ENCODE data around the gene CTTN.

CTTN gene

DNA sequence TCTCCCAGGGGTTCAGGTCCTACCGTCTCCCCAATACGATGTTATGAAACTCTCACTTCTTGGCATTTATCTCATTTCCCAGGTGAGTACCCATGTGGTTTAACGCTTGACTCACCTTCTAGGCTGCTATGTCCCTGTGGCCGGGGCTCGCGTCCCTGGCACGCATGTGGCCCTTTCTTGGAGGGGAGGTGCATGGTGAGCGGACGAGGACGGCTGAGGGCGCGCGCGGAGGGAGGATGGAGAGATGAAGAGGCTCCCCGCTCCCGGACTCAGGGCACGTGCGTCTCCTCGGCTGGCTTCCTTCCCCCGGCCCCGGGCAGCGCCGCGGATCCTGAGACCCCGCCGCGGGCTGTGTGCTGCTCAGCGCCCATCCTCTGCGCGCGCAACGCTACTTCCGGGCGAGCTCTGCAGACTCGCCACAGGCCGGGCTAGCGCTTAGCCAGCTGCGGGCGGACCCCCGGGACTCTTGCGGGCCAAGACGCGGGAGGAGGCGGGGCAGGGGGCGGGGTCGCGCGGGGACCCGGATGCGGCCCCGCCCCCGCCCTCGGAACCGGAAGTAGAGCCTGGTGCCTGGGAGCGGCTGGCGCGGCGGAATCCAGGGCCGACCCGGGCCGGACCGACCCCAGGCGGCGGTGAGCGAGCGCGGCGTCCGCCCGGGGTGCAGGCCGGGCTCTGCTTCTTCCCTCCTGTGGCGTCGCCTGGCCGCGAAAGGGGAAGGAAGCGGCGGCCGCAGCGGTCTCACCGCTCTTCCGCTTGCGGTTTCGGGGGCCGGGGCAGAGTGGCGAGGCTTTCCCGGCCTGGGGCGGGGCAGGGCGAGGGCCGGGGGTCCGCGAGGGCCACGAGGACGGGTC lies at the start of gene CTTN:
Gene CTTN, plus strand, starts transcription at position 547 of the 851 bp plus-strand sequence. CDS start 8,769 bp downstream, outside the sequence.
- peak; percentile 55 to 71 (median 60) for DNase-seq (ENCODE audit: low read depth in 3 of 3)

DNA sequence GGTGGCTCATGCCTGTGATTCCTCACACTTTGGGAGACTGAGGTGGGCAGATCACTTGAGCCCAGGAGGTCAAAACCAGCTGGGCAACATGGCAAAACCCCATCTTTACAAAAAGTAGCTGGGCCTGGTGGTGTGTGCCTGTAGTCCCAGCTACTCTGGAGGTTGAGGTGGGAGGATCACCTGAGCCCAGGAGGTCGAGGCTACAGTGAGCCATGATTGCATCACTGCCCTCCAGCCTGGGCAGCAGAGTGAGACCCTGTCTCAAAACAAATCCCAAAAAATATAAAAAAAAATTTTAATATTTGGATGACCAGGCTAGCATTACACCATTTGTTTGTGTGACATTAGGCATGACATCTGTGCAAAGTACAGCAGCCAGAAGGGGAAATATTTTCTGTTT lies 49.7 kb upstream of the CTTN start:
- DNase-seq (ENCODE audit: low read depth in 3 of 3) = no peak

DNA sequence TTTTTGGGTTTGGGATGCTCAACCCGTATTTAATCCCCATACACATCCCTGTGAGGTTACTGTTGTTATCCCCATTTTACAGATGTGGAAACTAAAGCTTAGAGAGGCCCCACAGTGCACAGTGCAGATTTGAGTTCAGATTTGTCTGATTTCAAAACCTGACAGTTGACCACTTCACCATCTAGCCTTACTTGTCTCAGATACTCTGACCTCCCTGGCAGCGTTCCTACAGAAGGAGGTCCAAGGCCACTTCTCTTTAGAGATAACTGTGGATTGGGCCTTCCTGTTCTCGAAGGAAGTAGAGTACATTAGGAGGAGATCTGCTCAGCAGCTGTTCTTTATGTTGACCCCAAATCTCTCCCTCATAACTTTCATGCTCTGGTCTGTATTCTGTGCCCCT lies 46.7 kb upstream of the CTTN start:
- no peak for DNase-seq (ENCODE audit: low read depth in 3 of 3)

DNA sequence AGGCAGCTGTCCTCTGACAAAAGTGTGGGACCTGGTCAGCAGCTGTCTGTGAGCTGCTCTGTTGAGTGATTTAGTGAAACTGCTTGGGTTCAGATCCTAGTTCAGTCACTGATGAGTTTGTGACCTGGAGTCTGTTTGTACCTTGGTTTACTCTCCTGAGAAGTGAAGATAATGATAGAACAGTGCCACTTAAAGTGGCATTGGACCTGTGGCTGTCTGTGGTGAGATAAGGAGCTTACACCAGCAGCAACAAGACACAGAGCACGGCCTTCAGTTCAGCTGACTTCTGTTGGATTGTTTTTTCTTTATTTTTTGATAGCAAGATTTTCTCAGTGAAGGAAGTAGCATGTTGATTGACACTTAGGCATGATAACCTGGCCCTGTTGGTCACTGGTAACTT lies 46.2 kb upstream of the CTTN start:
- DNase-seq (ENCODE audit: low read depth in 3 of 3) = no peak

DNA sequence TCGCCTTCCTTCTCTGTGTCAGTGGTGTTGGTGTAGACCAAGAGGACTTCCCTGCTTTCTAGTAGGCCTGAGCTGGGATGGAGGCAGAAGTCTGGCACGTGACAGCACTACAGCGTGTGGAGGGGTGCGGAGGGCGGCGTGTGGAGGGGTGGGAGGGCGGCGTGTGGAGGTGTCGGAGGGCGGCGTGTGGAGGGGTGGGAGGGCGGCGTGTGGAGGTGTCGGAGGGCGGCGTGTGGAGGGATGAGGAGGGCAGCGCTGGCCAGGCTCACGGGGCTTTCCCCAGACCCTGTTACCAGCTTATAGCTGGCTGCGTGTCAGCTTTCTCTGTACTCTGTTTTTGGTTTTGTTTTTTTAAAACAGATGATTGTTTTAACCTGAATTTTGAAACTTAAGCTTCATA lies 45.7 kb upstream of the CTTN start:
- no peak for DNase-seq (ENCODE audit: low read depth in 3 of 3)

DNA sequence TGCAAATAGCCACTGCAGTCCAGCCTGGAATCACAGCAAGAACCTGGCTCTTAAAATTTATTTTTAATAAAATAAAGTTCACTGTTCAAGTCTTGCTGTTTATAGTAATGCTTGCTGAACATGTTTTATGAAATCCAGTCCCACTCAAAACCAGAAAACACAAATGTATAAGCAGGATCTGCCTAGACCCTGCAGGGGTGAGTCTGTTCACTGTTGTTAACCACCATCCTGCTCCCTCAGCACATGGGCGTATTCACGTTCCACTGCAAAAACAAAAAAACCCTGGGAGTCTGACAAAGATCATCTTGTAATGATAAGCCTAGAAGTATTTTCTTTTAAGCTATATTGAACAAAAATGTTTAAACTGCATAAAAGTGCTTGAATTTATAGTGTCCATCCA lies 45.0 kb upstream of the CTTN start:
- DNase-seq (ENCODE audit: low read depth in 3 of 3) = no peak

DNA sequence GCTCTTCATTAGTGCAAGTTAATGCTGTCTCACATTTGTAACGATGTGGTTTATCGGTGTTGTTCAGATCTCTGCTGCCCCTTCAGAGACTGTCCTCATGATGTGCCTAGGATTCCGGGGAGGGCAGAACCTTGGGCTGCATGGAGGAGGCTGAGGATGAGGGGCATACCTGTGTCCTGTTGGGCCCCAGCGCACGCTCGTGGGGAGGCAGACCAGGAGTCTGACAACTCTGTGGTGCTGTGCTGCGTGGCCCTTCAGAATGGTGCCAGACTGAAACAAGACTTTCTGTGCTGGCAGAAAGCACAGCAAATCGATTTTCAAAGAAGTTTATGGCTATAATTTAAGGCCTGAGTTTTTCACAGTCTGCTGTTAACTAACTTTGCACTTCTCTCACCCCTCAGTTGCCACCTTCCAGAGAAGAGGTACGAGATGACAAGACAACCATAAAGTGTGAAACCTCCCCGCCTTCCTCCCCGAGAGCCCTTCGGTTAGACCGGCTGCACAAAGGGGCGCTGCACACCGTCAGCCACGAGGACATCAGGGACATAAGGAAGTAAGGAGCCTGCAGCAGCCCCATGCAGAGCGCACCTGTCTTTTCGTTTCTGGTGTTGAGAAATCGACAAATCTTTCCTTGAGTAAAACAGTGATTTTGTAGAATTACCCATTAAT lies 44.3 kb upstream of the CTTN start:
- DNase-seq (ENCODE audit: low read depth in 3 of 3) = no peak

DNA sequence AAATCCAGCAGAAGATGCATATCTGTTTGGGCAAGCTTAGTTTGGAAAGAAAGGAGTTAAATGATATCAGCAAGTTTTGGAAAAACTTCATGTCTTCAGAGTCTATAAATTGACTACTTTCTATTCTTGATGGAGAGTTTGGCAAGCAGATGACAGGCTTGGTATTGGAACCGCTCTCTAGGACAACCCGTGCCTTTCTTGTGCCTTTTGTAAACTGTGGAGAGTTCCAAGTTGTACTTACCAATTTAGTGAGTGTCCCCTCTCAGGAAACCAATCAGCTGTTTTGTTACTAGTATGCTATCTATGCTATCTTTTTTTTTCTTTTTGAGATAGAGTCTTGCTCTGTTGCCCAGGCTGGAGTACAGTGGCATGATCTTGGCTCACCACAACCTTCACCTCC lies 43.7 kb upstream of the CTTN start:
- DNase-seq (ENCODE audit: low read depth in 3 of 3) = no peak

DNA sequence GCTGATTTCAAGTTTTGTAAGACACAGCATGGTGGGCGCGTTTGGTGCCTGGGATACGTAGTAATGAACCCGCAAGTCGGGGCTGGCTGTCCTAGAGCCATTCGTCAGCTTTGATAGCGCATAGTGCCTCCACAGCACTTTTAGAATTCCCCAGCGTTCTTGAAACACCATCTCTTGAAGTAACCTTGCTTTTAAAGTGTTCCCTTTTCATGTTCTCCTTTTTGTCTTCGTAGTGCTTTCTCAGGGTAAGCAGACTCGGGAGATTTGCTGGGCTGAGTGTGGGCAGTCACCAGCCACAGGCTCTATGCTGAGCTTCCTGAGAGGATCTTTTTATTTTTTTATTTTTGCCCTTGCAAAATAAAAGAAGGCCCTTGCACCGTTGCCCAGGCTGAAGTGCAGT lies 39.6 kb upstream of the CTTN start:
- no peak for DNase-seq (ENCODE audit: low read depth in 3 of 3)

DNA sequence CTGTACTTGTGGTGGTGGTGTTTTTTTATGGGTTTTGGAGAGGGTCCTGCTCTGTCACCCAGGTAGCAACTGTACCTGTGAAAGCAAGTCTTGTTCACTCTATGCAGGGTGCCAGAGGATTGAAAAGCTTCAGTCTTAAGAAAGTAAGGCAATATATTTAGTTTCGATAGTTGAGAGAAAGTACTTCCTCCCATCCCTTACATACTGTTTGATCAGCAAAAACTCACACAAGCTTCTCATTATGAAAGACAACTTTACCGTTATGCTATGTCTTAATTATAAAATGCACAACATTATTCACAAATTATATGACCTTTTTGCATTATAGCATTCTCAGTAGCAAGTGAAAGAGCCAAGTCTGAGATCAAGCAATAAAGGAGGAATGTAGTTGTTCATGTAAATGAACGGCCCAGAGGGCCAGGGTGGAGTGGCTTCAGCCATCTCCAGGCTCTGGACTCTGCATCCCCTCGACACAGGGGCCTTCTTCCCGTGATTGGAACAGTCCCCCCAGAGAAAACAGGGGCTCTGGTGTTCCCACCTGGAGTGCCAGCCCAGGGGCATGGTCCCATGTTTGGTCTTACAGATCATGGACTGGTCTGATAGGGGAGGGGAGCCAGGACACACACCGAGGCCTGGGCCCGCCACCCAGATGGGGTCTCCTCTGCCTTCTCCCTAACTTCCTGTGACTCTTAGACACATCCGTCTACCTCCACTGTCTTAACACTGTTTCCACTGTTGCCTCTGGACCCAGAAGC lies 38.7 kb upstream of the CTTN start:
- no peak for DNase-seq (ENCODE audit: low read depth in 3 of 3)

DNA sequence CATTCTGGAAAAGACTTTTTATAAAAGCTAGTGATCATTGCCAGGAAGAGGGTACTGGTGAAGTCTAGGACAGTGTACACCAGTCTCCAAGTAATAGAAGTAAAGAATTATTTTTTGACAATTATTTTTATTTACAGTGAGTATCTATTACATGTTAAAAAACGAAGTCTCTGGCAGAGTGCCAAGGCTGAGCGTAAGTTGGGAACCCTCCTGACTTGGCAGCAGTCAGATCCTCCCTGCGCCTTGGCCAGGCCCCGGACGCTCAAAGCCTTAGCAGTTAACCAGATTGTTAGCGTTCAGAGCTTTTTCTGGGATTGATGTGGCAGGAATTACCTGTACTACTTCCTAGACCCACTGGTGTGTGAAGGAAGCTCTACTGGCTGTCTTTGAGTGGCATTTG lies 38.1 kb upstream of the CTTN start:
- no peak for DNase-seq (ENCODE audit: low read depth in 3 of 3)

DNA sequence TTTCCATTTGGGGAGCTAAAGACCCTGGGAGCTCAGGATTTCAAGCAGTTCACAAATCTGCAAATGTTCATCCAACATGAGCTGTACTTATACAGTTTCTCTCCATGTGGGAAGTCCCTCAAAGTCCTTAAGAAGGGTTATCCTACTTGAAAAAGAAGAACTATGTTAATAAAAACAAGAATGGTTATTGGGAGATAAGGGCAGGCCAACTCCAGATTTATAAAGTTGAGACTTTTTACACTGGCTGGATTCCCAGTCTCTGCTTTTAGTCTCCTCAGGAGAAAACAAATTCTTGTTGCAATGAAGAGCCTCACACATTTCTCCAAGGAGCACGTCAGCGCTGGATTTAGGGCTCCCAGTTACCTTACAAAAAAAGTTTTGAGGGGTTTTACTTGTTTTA lies 34.2 kb upstream of the CTTN start:
- no peak for DNase-seq (ENCODE audit: low read depth in 3 of 3)

DNA sequence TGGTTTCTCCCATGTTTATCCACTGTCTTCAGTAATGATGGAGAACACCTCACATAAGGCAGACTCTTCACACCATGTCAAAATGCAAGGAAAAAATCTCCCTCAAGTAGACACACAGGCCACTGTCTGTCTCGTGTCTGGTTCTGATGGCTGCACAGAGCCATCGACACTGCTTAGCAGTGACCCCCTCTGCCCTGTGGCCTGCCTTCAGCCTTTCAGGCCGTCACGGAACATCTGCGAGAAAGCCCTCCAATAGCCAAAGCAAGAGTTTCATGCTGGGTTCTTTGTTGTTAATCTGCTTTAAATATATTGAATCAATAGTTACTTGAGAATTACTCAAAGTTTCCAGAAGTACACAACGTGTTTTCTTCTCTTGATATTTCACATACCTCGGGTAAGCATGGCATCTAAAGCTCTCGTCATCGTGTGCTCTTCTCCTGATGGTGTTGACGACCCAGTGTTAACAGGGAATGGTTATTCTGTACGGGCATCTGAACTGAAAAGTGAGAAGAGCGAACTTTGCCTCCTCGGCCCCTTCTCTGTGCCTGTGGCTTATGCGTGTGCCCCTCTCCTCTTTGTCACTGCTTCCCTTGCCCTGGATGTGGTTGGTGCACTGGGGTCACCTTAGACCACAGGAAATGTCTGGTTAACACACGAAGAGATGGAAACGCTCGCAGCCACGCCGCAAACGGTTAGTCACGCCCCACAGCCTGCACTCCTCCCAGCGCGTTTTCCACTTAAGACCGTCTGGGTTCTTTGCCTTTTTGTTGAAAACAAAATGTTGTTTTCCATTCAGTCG lies 33.4 kb upstream of the CTTN start:
- DNase-seq (ENCODE audit: low read depth in 3 of 3) = peak; percentile 45 to 80 (median 50)

DNA sequence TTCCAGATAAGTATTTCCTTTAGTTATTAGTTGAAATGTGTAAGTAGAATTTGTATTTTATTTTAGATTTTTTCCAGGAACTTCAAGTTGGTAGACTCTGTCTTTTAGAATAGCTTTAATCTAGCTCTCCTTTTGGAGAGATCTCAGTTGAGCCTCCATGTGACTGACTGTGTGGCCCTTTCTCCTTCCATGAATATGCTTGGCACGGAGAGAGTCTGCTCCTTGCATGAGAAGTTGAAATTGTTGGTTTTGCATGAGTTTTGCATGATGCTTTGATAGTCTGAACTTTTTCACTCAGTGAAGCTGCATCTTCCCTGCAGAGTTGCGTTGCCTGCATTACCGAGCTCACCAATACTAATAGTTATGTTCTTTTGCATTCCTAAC lies 32.8 kb upstream of the CTTN start:
- no peak for DNase-seq (ENCODE audit: low read depth in 3 of 3)

DNA sequence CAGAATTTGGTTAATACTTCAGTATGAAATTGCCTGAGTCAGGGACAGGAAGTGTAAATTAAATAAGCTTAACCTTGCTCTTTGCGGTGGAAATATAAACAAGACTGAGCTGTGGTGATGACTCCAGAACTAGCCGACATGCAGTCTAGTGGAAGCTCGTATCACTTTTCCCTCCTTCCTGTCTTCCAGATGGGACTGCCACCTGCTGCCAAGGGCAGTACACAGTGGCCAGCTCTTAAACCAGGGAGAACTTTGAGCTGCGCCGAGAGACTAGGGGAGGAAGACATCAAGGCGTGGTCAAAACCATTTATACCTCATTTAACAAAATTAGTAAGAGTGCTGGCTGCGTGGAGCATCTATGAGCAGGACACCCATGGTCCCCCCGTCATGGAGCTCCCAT lies 31.3 kb upstream of the CTTN start:
- DNase-seq (ENCODE audit: low read depth in 3 of 3) = no peak

DNA sequence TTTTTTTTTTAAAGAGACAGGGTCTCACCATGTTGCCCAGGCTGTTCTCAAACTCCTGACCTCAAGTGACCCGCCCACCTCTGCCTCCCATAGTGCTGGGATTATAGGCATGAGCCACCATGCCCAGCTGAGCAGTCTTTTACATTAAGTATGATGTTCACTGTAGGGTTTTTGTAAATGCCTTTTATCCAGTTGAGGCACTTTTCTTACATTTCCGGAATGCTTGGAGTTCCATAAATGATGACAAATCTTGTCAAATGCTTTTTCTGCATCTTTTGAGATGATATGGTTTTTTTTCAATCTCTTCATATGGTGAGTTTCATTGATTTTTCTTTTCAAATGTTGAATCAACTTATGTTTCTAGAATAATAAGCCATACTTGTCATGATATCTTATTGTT lies 29.4 kb upstream of the CTTN start:
- no peak for DNase-seq (ENCODE audit: low read depth in 3 of 3)

DNA sequence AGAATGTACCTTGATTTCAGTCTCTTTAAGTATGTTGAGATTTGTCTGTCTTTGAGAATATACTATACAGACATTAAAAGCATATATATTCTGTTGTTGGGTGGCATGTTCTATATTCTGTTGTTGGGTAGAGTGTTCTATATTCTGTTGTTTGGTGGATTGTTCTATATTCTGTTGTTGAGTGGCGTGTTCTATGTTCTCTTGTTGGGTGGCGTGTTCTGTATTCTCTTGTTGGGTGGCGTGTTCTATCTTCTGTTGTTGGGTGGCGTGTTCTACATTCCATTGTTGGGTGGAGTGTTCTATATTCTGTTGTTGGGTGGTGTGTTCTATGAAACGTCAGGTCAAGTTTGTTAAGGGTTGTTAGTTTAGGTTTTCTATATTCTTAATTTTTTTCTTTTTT lies 27.1 kb upstream of the CTTN start:
- DNase-seq (ENCODE audit: low read depth in 3 of 3) = no peak

DNA sequence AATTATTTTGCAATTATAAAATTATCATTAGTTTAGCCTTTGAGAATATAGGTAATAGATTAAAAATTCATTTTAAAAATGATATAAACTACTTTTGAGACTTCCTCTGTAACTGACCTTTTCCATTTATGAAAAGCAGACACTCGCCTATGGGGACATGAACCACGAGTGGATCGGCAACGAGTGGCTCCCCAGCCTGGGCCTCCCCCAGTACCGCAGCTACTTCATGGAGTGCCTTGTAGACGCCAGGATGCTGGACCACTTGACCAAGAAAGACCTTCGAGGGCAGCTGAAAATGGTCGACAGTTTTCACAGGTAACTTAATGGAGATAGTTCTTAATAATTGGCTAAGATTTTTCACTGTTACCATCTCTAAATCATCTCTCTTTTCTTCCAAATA lies 26.3 kb upstream of the CTTN start:
- no peak for DNase-seq (ENCODE audit: low read depth in 3 of 3)

DNA sequence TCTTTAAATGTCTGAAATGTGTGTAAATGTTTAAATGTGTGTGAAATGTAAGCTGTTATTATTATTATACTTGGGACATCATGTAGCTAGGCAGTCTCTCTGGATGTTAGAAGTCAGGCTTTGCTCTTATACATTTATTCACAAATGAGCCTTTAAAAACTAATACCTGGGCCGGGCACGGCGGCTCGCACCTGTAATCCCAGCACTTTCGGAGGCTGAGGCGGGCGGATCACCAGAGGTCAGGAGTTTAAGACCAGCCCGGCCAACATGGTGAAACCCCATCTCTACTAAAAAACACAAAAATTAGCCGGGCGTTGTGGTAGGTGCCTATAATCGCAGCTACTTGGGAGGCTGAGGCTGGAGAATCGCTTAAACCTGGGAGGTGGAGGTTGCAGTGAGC lies 21.7 kb upstream of the CTTN start:
- no peak for DNase-seq (ENCODE audit: low read depth in 3 of 3)

DNA sequence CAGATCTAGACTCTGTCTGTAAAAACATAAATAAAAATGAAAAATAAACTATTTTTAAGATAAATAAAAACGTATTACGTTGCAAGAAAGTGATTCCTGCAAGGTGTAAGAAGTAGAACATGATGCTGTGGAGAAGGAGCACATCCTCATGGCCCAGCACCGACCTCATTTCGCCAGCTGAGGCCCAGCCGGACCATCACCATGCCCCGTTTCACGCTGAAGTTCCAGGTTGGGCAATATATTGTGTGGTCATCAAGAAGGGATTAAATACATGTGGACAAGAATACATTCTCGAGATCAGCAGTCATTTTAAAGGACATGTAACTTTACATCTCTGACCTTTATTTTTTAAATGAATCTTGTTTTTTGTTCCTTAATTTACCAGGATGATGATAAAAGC lies 20.7 kb upstream of the CTTN start:
- no peak for DNase-seq (ENCODE audit: low read depth in 3 of 3)

DNA sequence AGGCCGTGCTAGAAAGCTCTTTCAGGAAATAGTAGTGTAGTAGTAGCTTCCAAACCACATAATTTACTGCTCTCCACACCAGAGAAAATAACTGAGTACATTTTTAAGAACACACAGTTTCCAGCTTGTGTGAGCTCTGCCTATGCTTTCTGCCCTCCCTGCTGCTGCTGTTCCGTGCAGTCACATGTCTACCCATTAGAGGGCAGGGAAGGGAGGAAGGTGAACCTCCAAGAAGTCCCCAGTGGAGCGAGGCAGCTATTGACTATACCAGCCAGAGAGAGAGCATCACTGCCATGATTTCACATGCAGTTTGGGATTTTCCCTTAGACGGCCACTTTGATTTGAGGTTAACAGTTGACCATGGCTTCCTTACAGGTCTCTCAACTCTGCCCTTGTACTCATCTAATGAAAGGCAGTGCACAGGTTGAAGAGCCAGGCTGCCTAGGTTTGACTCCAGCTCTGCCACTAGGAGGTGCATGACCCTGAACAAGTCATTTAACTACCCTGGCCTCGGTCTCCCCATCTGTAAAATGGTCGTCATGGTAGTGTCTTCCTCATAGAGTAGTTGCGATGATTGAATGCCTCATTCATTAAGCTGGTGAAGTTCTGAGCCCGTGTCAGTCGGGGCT lies 19.7 kb upstream of the CTTN start:
- DNase-seq (ENCODE audit: low read depth in 3 of 3) = no peak

Data from stimulated activated CD4-positive, alpha-beta T cell treated with anti-CD3 and anti-CD28 coated beads, TNF-alpha, amount 100 ng/mL, for 24 hours (primary cell).